HCT116 (cell line): ENCODE results near the gene OR2AJ1. TPM values are rescaled to one million over a fixed set of nuclear protein-coding genes. Genes with fewer than 3 reads are reported as not detected.
"Not testable (repeated sequence)": the region's sequence is repeated elsewhere in the genome, so short reads cannot be mapped to it uniquely, and the experiment has no call there.

Experiments used
- ATAC-seq: fragments of 200-7000 bp; cut with Tn5 transposase; 2 replicates; pipeline ENCODE4 v1.9.1; 2020; ENCODE audit warnings: mild to moderate bottlenecking, moderate library complexity
- BruUV-seq: library from RNA; stranded (reverse); fragments of 400-500 nt; replicated peaks from 2 replicates; lab custom pipeline; 2021; lab: Mats Ljungman, UMichigan
- CTCF ChIA-PET: fragments of 300-600 bp; sonication (Branson Sonifier 250); formaldehyde crosslinking; loops from one replicate; lab custom pipeline; 2021; ENCODE audit warnings: antibody characterized with exemption; lab: Charles Lee
- POLR2A ChIA-PET: fragments of 300-600, 350-600 bp; sonication (Branson Sonifier 250); formaldehyde crosslinking; loops from one replicate; lab custom pipeline; 2021; ENCODE audit warnings: antibody characterized with exemption; lab: Charles Lee
- RAD21 ChIA-PET, 2 experiments: fragments of 300-600 bp; sonication (Branson Sonifier 250); formaldehyde crosslinking; loops; one replicate each; lab custom pipeline; 2023; ENCODE audit warnings: low total read pairs in 2 of 2; ENCODE audit not compliant: uncharacterized antibody in 2 of 2, unreplicated experiment in 2 of 2, low non-redundant PET in 1 of 2; lab: Charles Lee
- DNase-seq: peaks from one replicate; pipeline ENCODE4 v3.0.0-alpha.2; 2010; ENCODE audit warnings: low read depth, low spot score
- H2AFZ ChIP-seq: fragments of 200-600 bp; shearing (Covaris generic), sonication (generic); 2 replicates; pipeline ENCODE4 v1.6.1; 2017; ENCODE audit warnings: low read depth, mixed run types, mixed read lengths, antibody characterized with exemption, low read length; ENCODE audit not compliant: poor library complexity, severe bottlenecking
- H3K27ac ChIP-seq: 2 replicates; pipeline ENCODE4 v1.5.1; 2012; ENCODE audit warnings: low read depth, low read length
- H3K27me3 ChIP-seq: fragments of 200-600 bp; sonication (generic); 2 replicates; pipeline ENCODE4 v1.6.1; 2016; ENCODE audit warnings: mixed run types, low read length, mixed read lengths; ENCODE audit not compliant: insufficient read depth
- H3K36me3 ChIP-seq, 2 experiments: fragments of 200-500 bp in 1 of 2; fragments of 200-600 bp in 1 of 2; sonication (Bioruptor generic) in 1 of 2; sonication (generic) in 1 of 2; 2 replicates each; pipeline versions ENCODE4 v1.5.1 to v1.6.1; 2014 to 2016; ENCODE audit warnings: low read length in 2 of 2, inconsistent platforms in 1 of 2, mixed read lengths in 1 of 2, mixed run types in 1 of 2; ENCODE audit not compliant: insufficient read depth in 2 of 2, control insufficient read depth in 1 of 2
- H3K4me1 ChIP-seq, 2 experiments: fragments of 200-600 bp in 1 of 2; sonication (generic) in 1 of 2; 2 replicates each; pipeline versions ENCODE4 v1.5.1 to v1.6.1; 2012 to 2017; ENCODE audit warnings: low read length in 2 of 2, inconsistent platforms in 1 of 2, mild to moderate bottlenecking in 1 of 2, mixed read lengths in 1 of 2, mixed run types in 1 of 2, moderate library complexity in 1 of 2; ENCODE audit not compliant: insufficient read depth in 2 of 2, control insufficient read depth in 1 of 2
- H3K4me2 ChIP-seq: fragments of 200-600 bp; sonication (generic); 2 replicates; pipeline ENCODE4 v1.6.1; 2017; ENCODE audit warnings: mixed run types, low read length, mixed read lengths
- H3K4me3 ChIP-seq, 2 experiments: fragments of 200-600 bp in 1 of 2; sonication (generic) in 1 of 2; replicated peaks in 1 of 2; 2 replicates each; pipeline ENCODE4 v1.5.1; 2011 to 2016; ENCODE audit warnings: low read length in 2 of 2, control low read depth in 1 of 2, low read depth in 1 of 2, mild to moderate bottlenecking in 1 of 2, mixed read lengths in 1 of 2, mixed run types in 1 of 2
- H3K79me2 ChIP-seq: fragments of 200-600 bp; sonication (generic); 2 replicates; pipeline ENCODE4 v1.6.1; 2017; ENCODE audit warnings: mild to moderate bottlenecking, mixed run types, low read length, moderate library complexity, mixed read lengths; ENCODE audit not compliant: insufficient read depth
- H3K9ac ChIP-seq: fragments of 200-600 bp; sonication (generic); 2 replicates; pipeline ENCODE4 v1.6.1; 2016; ENCODE audit warnings: low read length, mixed read lengths
- H3K9me2 ChIP-seq: fragments of 200-600 bp; sonication (generic), shearing (Covaris generic); 2 replicates; pipeline ENCODE4 v1.6.1; 2017; ENCODE audit warnings: mixed run types, mild to moderate bottlenecking, moderate library complexity; ENCODE audit not compliant: insufficient read depth
- H3K9me3 ChIP-seq, 2 experiments: fragments of 200-500 bp in 1 of 2; fragments of 200-600 bp in 1 of 2; sonication (Bioruptor generic) in 1 of 2; sonication (generic) in 1 of 2; 2 replicates each; pipeline ENCODE4 v1.6.1; 2014 to 2017; ENCODE audit warnings: low read length in 2 of 2, mixed read lengths in 2 of 2, inconsistent platforms in 1 of 2, low read depth in 1 of 2, mild to moderate bottlenecking in 1 of 2, mixed run types in 1 of 2, moderate library complexity in 1 of 2; ENCODE audit not compliant: control insufficient read depth in 1 of 2, insufficient read depth in 1 of 2
- H4K20me1 ChIP-seq: fragments of 200-600 bp; sonication (generic), shearing (Covaris generic); 2 replicates; pipeline ENCODE4 v1.6.1; 2017; ENCODE audit warnings: mixed run types, mild to moderate bottlenecking, moderate library complexity; ENCODE audit not compliant: insufficient read depth
- EGR1 ChIP-seq: IDR thresholded peaks from 2 replicates; pipeline ENCODE4 v1.6.1; 2012; ENCODE audit warnings: low read depth
- ELF1 ChIP-seq: IDR thresholded peaks from 2 replicates; pipeline ENCODE4 v1.6.1; 2012; ENCODE audit warnings: low read depth, borderline replicate concordance
- FOSL1 ChIP-seq: IDR thresholded peaks from 2 replicates; pipeline ENCODE4 v1.6.1; 2012; ENCODE audit warnings: low read depth
- RAD21 ChIP-seq: IDR thresholded peaks from 2 replicates; pipeline ENCODE4 v1.6.1; 2012; ENCODE audit warnings: low read depth, mild to moderate bottlenecking
- REST ChIP-seq: IDR thresholded peaks from 2 replicates; pipeline ENCODE4 v1.6.1; 2012; ENCODE audit warnings: low read depth
- SIN3A ChIP-seq: IDR thresholded peaks from 2 replicates; pipeline ENCODE4 v1.6.1; 2012; ENCODE audit warnings: low read depth
- SP1 ChIP-seq: IDR thresholded peaks from 2 replicates; pipeline ENCODE4 v1.6.1; 2012; ENCODE audit warnings: low read depth
- YY1 ChIP-seq: IDR thresholded peaks from 2 replicates; pipeline ENCODE4 v1.6.1; 2011; ENCODE audit warnings: low read length, low read depth, moderate library complexity, mild to moderate bottlenecking; ENCODE audit not compliant: insufficient replicate concordance; ENCODE audit errors: extremely low read depth
- ZFX ChIP-seq: fragments of 450-650 bp; IDR thresholded peaks from 2 replicates; pipeline ENCODE4 v1.6.1; 2017
- intact Hi-C: fragments of 100-400 bp; cut with micrococcal nuclease; formaldehyde crosslinking; loops from 2 replicates; pipeline ENCODE4 v1.10.0; 2022
- total RNA-seq: library from RNA; stranded (reverse); gene quantifications from one replicate; pipeline ENCODE4 v1.2.1, GENCODE V29; 2021; ENCODE audit not compliant: unreplicated experiment
- TF ChIP-seq, protein P1 (sequence below), 3 experiments: fragments of 200-600 bp in 1 of 3; sonication (generic) in 1 of 3; IDR thresholded peaks in 2 of 3; conservative IDR thresholded peaks in 1 of 3; 2 replicates each; pipeline ENCODE4 v1.5.1; 2012 to 2017; ENCODE audit warnings: low read depth in 2 of 3, low read length in 2 of 3, antibody characterized with exemption in 1 of 3, borderline replicate concordance in 1 of 3, control low read depth in 1 of 3, mild to moderate bottlenecking in 1 of 3, mixed read lengths in 1 of 3, mixed run types in 1 of 3, moderate library complexity in 1 of 3; ENCODE audit not compliant: insufficient read depth in 1 of 3

The OR2AJ1 gene
- total RNA-seq, 1 experiment from 2014 or later = not detected

GRCh38 chr1:247936965-247937734 is 12.5 kb downstream of the OR2AJ1 start:
- CTCF ChIA-PET, H3K4me2 ChIP-seq, H3K27ac ChIP-seq, H3K4me3 ChIP-seq, RAD21 ChIA-PET, H3K4me1 ChIP-seq, POLR2A ChIA-PET, H3K9ac ChIP-seq, H2AFZ ChIP-seq, BruUV-seq, intact Hi-C loops, H3K9me2 ChIP-seq, H3K36me3 ChIP-seq, H3K27me3 ChIP-seq, H3K9me3 ChIP-seq, H3K79me2 ChIP-seq, H4K20me1 ChIP-seq: not testable (repeated sequence)
- ATAC-seq (peak; percentile 81), DNase-seq (peak; percentile 3)
- TF ChIP-seq, protein P1, sequence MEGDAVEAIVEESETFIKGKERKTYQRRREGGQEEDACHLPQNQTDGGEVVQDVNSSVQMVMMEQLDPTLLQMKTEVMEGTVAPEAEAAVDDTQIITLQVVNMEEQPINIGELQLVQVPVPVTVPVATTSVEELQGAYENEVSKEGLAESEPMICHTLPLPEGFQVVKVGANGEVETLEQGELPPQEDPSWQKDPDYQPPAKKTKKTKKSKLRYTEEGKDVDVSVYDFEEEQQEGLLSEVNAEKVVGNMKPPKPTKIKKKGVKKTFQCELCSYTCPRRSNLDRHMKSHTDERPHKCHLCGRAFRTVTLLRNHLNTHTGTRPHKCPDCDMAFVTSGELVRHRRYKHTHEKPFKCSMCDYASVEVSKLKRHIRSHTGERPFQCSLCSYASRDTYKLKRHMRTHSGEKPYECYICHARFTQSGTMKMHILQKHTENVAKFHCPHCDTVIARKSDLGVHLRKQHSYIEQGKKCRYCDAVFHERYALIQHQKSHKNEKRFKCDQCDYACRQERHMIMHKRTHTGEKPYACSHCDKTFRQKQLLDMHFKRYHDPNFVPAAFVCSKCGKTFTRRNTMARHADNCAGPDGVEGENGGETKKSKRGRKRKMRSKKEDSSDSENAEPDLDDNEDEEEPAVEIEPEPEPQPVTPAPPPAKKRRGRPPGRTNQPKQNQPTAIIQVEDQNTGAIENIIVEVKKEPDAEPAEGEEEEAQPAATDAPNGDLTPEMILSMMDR (IDR thresholded peaks at IDR 0.05 in 2 of 3, conservative IDR thresholded peaks at IDR 0.05 in 1 of 3; ENCODE audit: borderline replicate concordance in 1 of 3, insufficient read depth in 1 of 3, low read depth in 2 of 3, low read length in 2 of 3) = peak; percentile 20 to 54 (median 45); a peak in 5 of 6 replicates

DNA sequence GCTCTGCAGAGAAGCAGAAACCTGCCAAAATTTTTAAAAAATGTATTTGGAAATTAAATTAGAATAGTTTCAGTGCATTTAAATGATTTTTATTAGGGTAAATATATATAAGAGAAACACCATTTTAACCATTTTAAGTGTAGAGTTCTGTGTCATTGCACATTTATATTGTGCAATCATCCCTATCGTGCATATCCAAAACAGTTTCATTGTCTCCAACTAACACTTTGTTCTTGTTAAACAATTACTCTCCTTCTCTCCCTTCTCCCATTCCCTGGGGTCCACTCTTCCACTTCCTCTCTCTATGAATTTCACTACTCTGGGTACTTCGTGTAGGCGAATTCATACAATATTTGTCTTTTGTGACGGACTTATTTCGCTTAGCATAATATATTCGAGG is 17.9 kb downstream of the OR2AJ1 start:
- Histone ChIP-seq H3K9me2 (no peaks in the 10 kb centered on the region), H3K79me2 (no peaks in the 10 kb centered on the region), H3K27me3 (no peaks in the 10 kb centered on the region), H3K4me2 (no peak overlapping the region), H4K20me1 (no peaks in the 10 kb centered on the region), H3K4me1 (no peaks in the 10 kb centered on the region), H3K27ac (no peak overlapping the region), H3K9ac (no peak overlapping the region), H2AFZ (no peak overlapping the region), H3K4me3 (no peak overlapping the region), H3K36me3 (no peaks in the 10 kb centered on the region), H3K9me3 (no peaks in the 10 kb centered on the region; a peak in 2 of 4 replicates)
- BruUV-seq = no TSS peak
- RAD21 ChIA-PET = no interaction called here
- CTCF ChIA-PET = no interaction called here
- POLR2A ChIA-PET = no interaction called here
- no peak for ATAC-seq
- DNase-seq = no peak
- intact Hi-C loops = no loop called here
- TF ChIP-seq YY1 = no peak
- no peak for TF ChIP-seq FOSL1
- no peak for TF ChIP-seq SIN3A
- TF ChIP-seq RAD21 = no peak
- no peak for TF ChIP-seq ELF1
- no peak for TF ChIP-seq SP1
- no peak for TF ChIP-seq REST
- TF ChIP-seq, protein P1 (IDR thresholded peaks at IDR 0.05 in 2 of 3, conservative IDR thresholded peaks at IDR 0.05 in 1 of 3; ENCODE audit: borderline replicate concordance in 1 of 3, insufficient read depth in 1 of 3, low read depth in 2 of 3, low read length in 2 of 3) = no peak
- no peak for TF ChIP-seq ZFX
- no peak for TF ChIP-seq EGR1
